ENCODE data around the gene TMEM219. TPM values are rescaled to one million over a fixed set of nuclear protein-coding genes. Genes with fewer than 3 reads are reported as not detected.

Gene TMEM219
- total and polyA plus RNA-seq, 10 of the 15 experiments (the other 5 are each of a cell fraction or from before 2014, with no cell fraction given) = 33.6 to 74.6 (median 56.5) TPM

- TF ChIP-seq CHD2 (IDR thresholded peaks at IDR 0.05; ENCODE audit: borderline replicate concordance, low read depth, low read length) = no peak
- TF ChIP-seq SKIL (IDR thresholded peaks at IDR 0.05; ENCODE audit: low read depth, poor library complexity, severe bottlenecking) = no peak
- no peak for TF ChIP-seq NR2C1 (IDR thresholded peaks at IDR 0.05)
- TF ChIP-seq RAD21 (IDR thresholded peaks at IDR 0.05; ENCODE audit: insufficient read depth, low read depth, low read length) = no peak
- no peak for TF ChIP-seq JUNB (IDR thresholded peaks at IDR 0.05)
- no peak for TF ChIP-seq HDAC2 (IDR thresholded peaks at IDR 0.05)
- TF ChIP-seq ATF7 (IDR thresholded peaks at IDR 0.05; ENCODE audit: low read depth) = no peak
Measured at GRCh38 chr16:29984137-29984763, 22.4 kb downstream of the TMEM219 start (continued).

GRCh38 chr16:29984764-29985147 is 22.9 kb downstream of the TMEM219 start:
- FAIRE-seq = no peak
- RAD21 ChIA-PET (ENCODE audit: unreplicated experiment) = no interaction called here

More at GRCh38 chr16:29984764-29985147, 22.9 kb downstream of the TMEM219 start:
- in situ Hi-C loops (cut with MboI) (no loop called here), intact Hi-C loops (cut with micrococcal nuclease; ENCODE audit: unreplicated experiment) (no loop called here)
- H4K20me1 ChIP-seq (ENCODE audit: control insufficient read depth, insufficient read depth) = no peaks in the 10 kb centered on the region
- ChIA-PET CTCF (no interaction called here), POLR2A (no interaction called here), SMC1A (ENCODE audit: uncharacterized antibody, unreplicated experiment) (no interaction called here)
- 88% methylated on average over 5 of the region's 5 CpGs for WGBS (ENCODE audit: insufficient coverage, insufficient replicate concordance, low lambda C conversion rate, missing lambda C conversion rate)
- H3K27ac ChIP-seq (ENCODE audit: control insufficient read depth, insufficient read depth) = no peak overlapping the region
- TF ChIP-seq PAX8 (IDR thresholded peaks at IDR 0.05) (no peak), BCL3 (IDR thresholded peaks at IDR 0.05; ENCODE audit: borderline replicate concordance, insufficient read depth, low read depth, low read length, poor library complexity, severe bottlenecking) (no peak), STAT1 (conservative IDR thresholded peaks at IDR 0.05) (no peak), BHLHE40 (IDR thresholded peaks at IDR 0.05; ENCODE audit: borderline replicate concordance in 1 of 2, low read depth in 2 of 2, low read length in 1 of 2) (no peak), TCF12 (IDR thresholded peaks at IDR 0.05; ENCODE audit: low read depth, low read length) (no peak), NFIC (IDR thresholded peaks at IDR 0.05; ENCODE audit: low read depth, low read length) (no peak), ZNF207 (IDR thresholded peaks at IDR 0.05; ENCODE audit: borderline replicate concordance) (no peak), CBX5 (IDR thresholded peaks at IDR 0.05; ENCODE audit: low read depth) (no peak), CEBPB (IDR thresholded peaks at IDR 0.05; ENCODE audit: borderline replicate concordance in 1 of 2, low read depth in 2 of 2, low read length in 2 of 2) (no peak)
- no peak for DNase-seq (ENCODE audit: low read depth, low spot score)
- no peak overlapping the region for H2AFZ ChIP-seq (ENCODE audit: control insufficient read depth, low read depth, low read length)
- no peak overlapping the region for H3K9ac ChIP-seq (ENCODE audit: control insufficient read depth, insufficient read depth, low read length)
- no peaks in the 10 kb centered on the region for H3K27me3 ChIP-seq (replicated peaks in 1 of 2; ENCODE audit: control insufficient read depth in 2 of 2, insufficient read depth in 2 of 2, low read length in 1 of 2)
- no peak for ATAC-seq
- no peaks in the 10 kb centered on the region for H3K9me3 ChIP-seq (replicated peaks; ENCODE audit: control insufficient read depth, insufficient read depth, low read length)
- H3K36me3 ChIP-seq (ENCODE audit: control insufficient read depth in 2 of 2, insufficient read depth in 2 of 2, low read length in 1 of 2) = peaks cover 21 to 41% of the 10 kb centered on the region in 2 experiments
- no peaks in the 10 kb centered on the region for H3K4me1 ChIP-seq (ENCODE audit: control insufficient read depth, insufficient read depth, low read length)
- H3K4me3 ChIP-seq = no peak overlapping the region
- BruUV-seq (replicated peaks) = no TSS peak
- H3K4me2 ChIP-seq (ENCODE audit: control insufficient read depth, insufficient read depth) = no peak overlapping the region
- H3K79me2 ChIP-seq (ENCODE audit: control insufficient read depth, insufficient read depth, low read length) = no peaks in the 10 kb centered on the region

All from GM12878 (cell line).